ENCODE results near the gene ISL1.

- TF ChIP-seq CTCF (IDR thresholded peaks at IDR 0.05) (no peak), POLR2A (IDR thresholded peaks at IDR 0.05) (no peak)
These were observed 56.0 kb downstream of the ISL1 start for GRCh38 chr5:51439232-51439631.

All from body of pancreas (tissue), 4 donors.